Embryonic facial prominence (tissue), 1 donor: Measurements from ENCODE around the gene WNT11.

Experiments
- DNase-seq: peaks from one replicate; pipeline ENCODE4 v3.0.0-alpha.2; 2016; ENCODE audit errors: extremely low spot score

WNT11 gene

DNA sequence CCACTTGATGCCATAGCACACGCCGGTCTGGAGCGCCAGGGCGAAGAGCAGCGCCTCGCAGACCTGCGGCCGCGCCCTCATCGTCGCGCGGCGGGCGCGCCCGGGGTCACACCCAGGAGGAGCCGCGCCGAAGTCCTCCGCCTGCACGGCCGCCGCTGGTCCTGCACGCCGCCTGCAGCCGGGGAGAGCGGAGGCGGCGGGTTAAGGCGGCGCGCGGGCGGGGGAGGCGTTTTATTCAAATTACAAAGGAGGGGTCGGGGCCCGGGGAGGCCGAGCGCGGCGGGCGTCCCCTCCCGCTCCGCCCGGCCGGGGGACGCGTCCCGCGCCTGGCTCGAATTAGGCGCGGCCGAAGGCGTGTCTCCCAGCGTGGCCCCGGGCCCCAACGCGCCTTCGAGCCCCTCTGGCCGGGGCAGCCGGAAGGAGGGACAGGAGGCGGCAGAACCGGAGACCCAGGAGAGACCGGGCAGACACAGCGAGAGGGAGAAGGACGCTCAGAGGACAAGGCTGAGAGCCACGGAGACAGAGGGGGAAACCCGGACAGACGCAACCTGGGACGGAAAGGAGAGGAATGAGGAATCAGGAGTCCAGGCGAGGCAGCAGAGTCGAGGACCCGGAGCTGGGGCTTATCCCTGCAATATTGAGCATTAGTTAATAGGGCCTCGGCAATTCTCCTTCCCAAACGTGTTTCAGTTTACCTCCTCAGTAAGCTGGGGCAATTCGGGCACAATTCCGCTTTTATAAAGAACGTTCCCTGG is at the start of gene WNT11:
TSS of gene WNT11 (minus strand) at position 176 of the 755 bp plus-strand sequence. CDS start at position 81, 95 bp downstream.
- no peak for DNase-seq

DNA sequence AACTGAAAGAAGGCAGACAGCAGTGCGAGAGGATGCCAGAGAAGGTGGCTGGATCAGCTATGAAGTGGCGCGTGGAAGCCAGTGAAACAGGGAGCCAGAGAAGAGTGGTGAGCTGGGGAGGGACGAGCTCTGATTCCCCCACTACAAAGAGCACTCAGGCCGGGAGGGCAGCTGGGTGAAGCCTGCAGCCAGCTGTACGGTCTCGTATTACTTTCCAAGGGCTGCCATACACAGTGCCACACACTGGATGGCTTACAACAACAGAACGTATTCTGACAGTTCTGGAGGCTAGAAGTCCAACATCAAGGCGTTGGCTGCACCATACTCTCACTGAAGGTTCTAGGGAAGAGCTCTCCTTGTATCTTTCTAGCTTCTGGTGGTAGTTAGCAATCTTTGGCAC is 47.1 kb upstream of the WNT11 start:
- no peak for DNase-seq

DNA sequence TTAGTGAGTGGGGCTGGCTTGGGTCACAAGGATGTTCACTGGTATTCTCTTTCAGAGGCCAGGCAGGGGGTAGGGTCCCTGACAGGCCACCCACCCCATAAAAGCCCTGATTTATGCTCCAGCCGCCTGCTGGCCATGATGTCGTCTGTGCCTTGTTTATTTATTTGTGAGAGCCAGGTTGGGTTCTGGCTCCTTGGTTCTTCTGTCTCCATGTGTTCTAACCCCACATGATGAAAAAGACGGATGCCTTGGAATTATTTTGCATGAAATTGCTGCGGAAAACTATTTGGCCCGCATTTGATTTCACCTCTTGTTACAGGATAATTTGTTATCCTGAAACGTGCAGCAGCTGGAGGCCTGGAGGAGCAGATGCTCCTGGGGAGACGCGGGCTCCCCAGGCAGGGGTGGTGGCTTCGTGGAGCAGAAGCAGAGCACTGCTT is 46.3 kb upstream of the WNT11 start:
- DNase-seq, result no peak

DNA sequence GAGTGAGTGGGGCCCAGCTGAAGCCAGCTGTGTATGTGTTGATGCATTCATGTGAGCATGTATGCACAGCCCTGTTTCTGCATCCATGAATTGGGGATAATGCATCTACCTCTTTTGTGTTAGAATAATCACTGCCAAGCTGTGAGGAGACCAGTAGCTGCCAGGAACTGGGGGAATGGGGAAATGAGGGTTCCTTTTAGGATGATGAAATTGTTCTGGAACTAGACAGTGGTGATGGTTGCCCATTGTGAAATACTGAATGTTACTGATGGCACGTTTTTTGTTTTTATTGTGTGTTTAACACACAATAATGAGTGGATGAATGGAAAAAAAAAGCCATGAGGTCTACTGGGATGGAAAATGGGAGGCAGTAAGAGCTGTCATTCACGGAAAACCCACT is 45.3 kb upstream of the WNT11 start:
- no peak for DNase-seq

DNA sequence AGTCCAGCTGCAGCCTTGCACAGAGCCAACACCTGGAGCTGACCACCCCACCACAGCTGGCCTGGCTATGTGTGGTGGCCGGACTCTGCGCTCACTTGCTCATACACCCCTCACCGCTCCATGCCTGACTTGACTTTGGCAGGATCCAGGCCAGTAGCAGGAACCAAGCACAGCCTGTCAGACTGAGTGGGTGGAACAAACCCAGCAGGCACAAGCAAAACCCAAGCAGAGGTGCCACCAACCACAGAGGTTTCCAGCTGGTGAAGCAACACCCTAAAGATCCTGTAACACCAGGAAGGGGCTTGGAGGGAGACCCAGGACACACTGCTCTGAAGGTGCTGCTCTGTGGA is 44.9 kb upstream of the WNT11 start:
- no peak for DNase-seq

DNA sequence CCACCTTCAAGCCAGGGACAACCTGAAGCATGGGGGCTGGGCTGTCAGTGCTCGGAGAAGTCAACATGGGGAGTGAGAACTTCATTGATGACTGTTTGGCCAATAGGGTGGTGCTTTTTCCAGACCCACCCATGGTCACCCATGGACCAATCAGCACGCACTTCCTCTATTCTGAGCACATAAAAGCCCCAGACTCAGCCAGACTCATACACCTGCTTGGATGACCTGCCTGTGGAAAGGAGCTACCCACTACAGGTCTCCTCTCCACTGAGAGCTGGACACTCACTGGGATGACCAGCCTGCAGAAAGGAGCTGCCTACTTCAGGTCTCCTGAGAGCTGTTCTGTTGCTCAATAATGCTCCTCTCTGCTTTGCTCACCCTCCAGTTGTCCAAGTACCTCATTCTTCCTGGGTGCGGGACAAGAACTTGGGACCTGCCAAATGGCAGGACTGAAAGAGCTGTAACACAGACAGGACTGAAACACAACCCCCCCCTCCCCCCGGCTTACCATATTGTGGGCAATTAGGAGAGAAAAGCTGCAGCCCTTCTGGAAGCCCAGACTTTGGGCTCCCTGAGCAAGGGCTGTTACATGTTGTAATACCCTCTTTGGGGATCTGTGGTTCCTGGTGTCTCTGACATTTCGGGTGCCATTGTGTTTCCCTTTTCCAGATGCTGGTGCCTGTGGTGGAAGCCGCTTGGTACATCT is 44.4 kb upstream of the WNT11 start:
- DNase-seq, result no peak

DNA sequence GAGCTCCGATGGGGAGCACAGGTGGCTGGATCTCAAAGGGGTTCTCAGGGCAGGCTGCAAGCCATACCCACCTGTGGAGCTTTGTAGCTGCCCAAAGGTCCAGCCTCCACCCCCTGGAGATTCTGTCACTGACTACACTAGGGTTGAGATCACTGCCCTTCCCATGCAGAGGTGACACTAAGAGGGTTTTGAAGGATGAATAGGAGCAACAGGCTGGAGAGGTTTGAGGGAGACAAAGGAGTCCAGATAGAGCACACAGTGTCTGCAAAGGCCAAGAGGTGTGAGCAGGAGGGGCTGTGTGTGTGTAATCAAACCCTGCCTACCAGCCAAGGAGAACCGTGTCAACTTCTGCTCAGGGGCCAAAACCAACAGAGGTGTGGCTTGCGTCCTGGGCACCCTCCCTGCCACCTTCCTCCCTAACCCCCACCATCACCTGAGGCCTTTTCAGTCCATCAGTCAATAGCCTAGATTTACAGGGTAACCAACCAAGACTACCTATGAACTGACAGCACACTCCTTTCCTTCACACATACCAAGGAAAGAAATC is 43.0 kb upstream of the WNT11 start:
- DNase-seq, result no peak

DNA sequence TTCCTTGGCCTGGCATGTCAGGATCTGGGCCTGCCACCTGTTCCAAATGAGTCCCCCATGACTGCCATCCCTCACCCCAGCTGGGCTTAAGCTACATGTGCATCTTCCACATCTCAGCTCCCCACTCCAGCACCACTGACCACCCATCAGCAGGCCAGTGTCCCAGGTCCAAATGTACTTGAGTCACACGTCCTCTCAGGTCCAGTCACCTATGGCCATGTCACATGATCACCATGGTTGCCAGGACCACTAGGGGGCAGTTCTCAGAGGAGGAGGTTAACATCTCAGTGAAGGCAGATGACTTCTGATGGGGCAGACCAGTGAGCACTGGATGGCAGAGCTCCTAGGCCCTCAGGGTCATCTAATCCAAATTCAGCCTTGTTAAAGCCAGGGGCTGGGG is 41.9 kb upstream of the WNT11 start:
- DNase-seq, result no peak

DNA sequence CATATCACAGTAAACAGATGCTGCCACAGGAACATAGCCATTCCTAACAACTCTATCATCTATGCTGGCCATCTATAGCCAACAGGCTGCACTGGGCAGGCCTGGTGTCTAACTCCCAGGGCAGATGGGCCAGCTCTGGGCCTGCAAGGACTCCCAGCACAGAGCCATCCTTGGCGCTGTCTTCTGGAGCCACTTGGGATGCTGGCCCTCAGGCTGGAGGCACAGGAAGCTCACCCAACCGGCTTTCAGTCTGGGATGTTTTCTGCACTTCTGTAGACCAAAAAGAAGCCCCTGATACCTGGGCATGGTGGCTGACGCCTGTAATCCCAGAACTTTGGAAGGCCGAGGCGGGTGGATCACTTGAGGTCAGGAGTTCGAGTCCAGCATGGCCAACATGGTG is 40.8 kb upstream of the WNT11 start:
- DNase-seq, result no peak

DNA sequence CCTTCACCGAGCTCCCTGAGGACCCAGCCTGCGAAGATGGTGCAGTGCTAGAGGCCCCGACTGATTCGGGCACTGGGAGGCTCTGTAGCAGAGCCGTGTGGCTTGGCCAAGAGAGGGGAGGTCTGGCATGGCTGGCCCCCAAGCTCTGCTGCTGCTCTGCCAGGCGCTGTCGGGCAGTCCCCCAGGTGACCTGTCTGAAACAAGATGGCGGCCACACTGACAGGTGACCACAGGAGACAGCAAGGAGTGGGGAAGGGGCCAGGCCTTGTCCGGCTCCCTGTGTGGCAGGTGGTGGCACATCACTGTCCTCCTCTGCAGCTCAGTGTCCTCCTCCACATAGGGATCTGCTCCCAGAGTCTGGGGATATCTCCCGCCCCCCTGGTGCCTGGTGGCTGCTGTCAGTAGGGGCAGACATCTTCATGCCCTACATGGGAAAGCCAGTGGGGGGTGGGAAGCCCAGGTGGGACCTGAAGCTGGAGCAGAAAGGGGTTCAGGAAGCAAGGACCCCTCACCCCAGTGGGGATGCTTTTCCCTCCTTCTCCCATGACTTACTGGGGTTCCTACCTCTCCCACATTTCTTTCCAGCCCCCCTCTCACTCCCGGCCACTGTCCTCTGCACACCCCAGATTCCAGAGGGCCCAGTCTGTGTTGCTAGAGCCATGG is 40.1 kb upstream of the WNT11 start:
- DNase-seq, result no peak

DNA sequence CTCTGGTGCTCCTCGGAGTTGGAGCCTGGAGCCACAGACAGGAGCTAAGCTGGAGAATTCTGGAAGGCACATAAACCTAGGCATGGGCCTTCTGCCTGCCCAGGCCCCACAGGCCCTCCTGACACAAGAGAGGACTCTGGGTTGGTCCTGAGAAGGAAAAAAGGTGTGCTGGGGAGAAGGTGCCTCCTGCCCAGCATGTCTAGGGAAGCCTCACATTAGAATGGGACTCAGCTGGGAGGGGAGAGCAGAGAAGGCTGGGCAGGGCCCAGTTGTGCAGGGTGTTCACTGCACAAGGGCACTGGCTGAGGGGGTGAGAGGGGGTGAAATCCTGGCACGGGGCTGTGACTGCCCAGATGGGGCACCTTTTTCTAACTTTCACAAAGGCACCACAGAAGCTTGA is 39.4 kb upstream of the WNT11 start:
- DNase-seq, result no peak

DNA sequence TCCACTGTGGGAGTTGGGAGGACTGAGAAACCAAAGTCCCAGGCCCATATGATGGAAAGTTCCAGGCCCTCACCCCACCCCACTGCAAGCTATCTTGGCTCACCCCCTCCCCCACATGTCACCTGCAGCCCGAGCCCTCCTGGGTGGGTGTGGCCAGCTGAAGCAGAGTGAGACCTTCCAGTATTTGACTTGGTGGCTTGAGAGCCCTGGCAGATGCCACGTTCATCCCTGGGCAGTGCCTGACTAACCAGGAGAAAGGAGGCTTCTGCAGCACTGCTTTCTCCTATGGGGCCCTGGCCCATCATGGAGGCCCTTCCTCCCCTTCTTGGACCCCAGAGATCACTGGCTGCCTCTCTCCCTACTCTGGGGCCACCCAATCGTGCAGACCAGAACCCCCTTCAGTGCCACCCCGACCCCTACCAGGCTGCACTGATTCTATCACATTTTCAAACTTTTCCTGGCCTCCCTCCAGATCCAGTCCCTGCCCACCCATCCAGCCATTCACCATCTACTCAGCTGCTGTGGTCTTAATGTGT is 38.1 kb upstream of the WNT11 start:
- no peak for DNase-seq

DNA sequence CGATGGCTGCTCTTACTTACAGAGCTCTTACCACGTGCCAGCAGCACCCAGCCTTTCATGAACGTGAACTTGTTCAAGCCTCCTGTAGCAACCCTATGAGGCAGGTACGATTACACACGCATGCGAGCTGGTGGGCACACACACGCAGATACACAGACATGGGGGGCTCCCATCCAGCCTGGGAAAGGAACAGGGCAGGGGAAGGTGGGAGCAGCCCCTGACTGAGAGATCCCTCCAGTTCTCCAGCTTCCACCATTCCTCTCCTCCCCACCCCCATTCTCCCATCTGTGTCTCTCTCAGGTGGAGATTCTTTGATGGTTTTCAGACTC is 37.6 kb upstream of the WNT11 start:
- DNase-seq, result no peak

DNA sequence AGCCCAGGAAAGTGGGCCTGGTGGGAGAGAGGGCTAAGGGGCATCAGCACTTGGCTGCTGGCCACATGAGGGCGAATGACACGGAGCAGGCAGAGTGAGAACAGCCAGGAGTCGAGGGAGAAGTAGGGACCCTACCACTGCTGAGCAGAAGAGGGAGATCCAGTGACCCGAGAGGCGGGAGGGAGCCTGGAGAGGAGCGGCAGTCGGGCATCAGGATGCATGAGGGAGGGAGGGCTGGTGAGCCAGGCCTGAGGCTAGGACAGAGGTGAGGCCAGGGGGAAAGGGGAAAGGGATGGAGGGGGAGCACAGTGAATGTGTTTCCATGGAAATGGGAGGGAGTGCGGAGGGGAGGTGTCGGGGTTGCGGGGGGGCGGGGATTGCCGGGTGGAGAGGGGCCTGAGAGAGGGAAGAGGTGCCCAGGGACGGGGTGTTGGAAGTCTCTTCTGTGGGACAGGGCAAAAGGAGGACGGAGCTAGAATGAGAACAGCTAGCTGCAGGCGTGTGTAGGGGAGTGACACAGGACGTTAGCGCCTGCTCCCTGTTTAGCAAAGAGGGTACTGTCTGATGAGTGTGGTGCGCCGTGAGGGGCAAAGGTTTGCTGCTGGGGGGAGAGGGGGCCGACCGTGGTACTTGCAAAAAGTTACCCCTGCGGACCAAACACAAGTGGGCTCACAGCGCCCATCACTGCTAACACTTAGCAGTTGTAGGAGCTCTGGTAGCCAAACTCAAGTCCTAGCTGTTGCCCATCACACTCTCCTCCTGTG is 37.1 kb upstream of the WNT11 start:
- DNase-seq, result no peak

DNA sequence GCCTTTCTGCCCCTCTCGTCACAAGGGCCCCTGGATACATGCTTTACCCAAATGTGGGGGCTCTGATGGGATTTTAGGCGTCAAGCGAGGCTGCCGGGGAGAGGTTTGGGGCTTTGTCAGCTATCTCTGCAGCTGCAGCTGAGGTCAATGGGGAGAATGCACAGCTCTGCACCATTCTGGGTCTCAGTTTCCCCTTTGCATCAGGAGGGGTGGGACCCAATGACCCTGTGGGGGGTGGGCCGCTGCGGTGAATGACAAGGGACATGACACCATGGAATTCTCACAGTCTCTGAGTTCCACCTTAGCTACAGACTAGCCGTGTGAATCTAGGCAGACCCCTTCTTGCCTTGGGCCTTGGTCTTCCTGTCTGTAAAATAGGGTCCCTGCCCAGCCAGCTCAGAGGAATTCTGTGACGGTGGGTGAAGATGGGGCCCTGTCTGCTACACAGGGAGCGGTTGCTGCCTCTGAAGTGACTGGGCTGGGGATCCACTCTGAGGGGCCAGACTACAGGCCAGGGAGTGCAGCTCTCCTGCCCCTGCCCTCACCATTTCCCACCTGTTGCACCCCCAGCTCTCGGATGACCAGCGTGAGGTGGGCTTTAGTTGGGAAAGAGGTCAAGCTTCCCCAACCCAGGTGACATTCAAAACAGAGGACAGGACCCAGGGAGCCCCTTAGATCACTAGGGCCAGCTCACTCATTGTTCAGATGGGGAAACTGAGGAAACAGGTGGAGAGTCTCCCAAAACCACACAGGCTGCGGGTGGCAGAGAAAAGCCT is 35.9 kb upstream of the WNT11 start:
- DNase-seq, result no peak

DNA sequence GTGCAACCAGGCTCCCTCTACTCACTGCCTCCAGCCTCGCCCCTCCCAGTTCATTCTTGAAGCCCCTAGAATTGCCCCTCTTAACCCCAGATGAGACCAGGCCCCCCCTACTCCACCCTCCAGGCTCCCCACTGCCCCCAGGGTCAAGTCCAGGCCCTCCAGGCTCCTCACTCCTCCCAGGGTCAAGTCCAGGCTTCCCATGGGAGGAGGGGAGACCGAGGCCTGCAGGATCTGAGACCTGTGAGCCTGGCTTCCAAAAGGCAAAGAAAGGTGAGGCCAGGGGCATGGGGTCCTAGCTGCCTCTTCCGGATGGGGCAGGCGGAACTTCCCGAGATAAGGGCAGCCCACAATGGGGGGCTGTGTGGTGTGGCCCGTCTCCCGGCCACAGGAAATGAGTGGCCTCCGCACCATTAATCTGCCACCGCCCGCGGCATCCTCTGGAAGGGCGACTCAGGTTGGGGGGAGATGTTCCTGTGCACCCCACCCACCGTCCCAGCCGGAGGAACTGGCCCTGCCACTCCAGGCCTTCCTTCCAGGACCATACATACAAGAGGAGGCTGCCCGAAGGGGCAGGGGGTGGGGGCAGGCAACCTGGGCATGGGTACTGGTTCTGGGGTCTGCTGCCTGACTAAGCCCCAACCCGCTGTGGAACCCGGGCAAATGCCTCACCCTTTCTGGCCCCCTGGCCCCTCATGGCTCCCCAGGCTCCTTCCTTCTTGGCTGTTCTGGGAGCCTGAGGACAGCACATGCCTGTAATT is 35.1 kb upstream of the WNT11 start:
- no peak for DNase-seq

DNA sequence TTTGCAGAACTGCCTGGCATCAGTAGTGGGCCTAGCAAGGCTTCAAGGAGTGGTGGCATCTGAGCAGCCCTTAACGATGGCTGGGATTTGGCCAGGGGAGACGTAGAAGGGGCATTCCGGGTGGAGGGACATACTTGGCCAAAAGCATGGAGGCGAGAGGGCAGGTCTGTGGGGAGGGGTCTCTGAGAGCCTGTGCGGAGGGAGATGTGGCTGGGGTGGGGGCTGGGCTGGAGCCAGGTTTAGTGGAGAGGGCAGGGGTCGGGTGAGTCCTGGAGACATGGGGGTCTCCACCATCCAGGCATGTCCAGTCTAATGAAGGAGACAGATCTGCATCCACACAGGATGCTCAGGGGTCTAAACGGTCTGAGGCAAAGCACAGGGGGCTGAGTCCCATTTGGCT is 34.4 kb upstream of the WNT11 start:
- no peak for DNase-seq

DNA sequence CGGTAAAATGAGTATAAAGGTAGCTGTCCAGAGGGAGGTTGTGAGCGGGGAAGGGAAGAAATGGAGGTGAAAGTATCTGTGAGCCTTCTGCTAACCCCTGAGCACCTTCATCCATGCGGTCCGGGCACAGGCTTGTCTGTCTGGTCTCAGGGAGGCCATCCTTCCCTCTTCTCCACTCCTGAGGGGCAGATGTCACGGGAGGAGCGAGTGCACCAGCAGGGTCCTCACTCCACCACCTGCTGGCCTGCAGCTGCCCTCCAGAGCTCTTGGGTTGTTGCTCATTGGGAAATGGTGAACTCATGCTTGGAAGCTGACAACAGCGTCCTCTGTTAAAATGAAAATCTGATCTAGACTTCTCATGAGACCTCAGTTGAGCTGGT is 33.8 kb upstream of the WNT11 start:
- no peak for DNase-seq

DNA sequence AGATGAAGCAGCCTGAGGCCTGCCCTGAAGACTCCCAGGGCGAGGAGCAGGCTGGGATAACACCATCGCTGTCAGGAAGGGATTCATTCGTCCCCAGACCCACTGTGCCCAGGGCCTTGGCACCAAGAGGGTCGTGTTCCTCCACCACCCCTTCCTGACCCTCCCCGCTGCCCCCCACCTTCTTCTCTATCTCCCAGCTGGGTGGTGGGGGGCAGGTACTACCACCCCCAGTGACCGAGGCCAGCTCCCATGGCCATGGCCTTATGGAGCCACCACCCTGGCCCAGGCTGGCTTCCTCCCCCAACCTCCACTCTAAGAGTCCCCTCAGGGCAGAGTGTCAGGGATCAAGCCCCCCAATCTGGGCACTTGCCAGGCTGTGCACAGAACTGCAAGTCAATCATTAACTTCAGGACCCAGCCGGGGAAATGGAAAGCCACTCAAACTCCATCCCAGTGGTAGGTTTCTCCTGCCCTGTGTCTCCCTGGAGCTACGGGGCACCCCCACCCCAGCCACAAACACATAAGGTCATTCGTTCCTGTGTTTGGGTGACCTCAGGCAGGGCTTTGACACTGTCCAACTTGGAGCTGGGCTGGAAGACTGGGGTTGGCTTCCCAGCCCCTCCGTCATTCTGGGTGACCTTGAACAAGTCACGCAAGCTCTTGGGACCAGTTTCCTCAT is 33.3 kb upstream of the WNT11 start:
- DNase-seq, result no peak

DNA sequence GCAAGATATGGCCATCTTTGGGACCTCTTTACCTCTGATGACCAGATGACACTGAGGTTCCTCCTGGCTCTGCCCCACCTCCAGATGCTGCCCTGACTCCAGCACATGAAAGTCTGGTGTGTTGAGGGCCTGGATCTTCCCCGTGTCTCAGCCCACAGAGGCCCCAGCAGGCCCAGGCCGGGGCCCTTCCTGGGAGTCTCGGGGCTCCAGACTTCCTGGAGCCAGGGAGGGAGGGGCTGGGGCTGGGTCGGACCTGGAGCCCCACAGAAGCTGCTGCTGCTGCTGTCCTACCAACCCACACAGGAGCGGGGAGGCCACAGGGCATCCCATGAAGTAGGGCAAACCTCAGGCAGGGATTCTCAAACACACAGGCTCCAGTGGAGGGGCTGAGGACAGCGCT is 32.2 kb upstream of the WNT11 start:
- DNase-seq, result no peak
